ENCODE results near the gene TRPM1.
A peak's percentile ranks its signal among the peaks of the same experiment; 100 is the strongest.

The TRPM1 gene

GRCh38 chr15:31081588-31082250 lies 19.8 kb downstream of the TRPM1 start:
- no peak for DNase-seq

- DNase-seq, result no peak
Measured at GRCh38 chr15:31081056-31081455, 20.5 kb downstream of the TRPM1 start.

GRCh38 chr15:31080591-31081014 lies 20.9 kb downstream of the TRPM1 start:
- peak in 1 of 5 donors; percentile 8 for DNase-seq

- DNase-seq, result no peak
Measured at GRCh38 chr15:31079519-31079918, 22.0 kb downstream of the TRPM1 start.

- no peak for DNase-seq
Measured at GRCh38 chr15:31078471-31078870, 23.1 kb downstream of the TRPM1 start.

GRCh38 chr15:31077941-31078340 lies 23.6 kb downstream of the TRPM1 start:
- DNase-seq, result no peak

- no peak for DNase-seq
Measured at GRCh38 chr15:31077181-31077580, 24.3 kb downstream of the TRPM1 start.

- no peak for DNase-seq
Measured at GRCh38 chr15:31074321-31074720, 27.2 kb downstream of the TRPM1 start.

GRCh38 chr15:31070867-31071266 lies 30.7 kb downstream of the TRPM1 start:
- DNase-seq, result no peak

GRCh38 chr15:31069360-31070000 lies 32.0 kb downstream of the TRPM1 start:
- no peak for DNase-seq

- no peak for DNase-seq
Measured at GRCh38 chr15:31067890-31068603, 33.5 kb downstream of the TRPM1 start.

GRCh38 chr15:31065824-31066223 lies 35.7 kb downstream of the TRPM1 start:
- DNase-seq, result no peak

GRCh38 chr15:31062911-31063310 lies 38.6 kb downstream of the TRPM1 start:
- DNase-seq, result no peak

GRCh38 chr15:31062310-31062847 lies 39.1 kb downstream of the TRPM1 start:
- no peak for DNase-seq

- DNase-seq, result no peak
Measured at GRCh38 chr15:31060429-31061140, 40.9 kb downstream of the TRPM1 start.

GRCh38 chr15:31058236-31058962 lies 43.1 kb downstream of the TRPM1 start:
- no peak for DNase-seq

- DNase-seq, result no peak
Measured at GRCh38 chr15:31051496-31052080, 49.9 kb downstream of the TRPM1 start.

- DNase-seq, result no peak
Measured at GRCh38 chr15:31050953-31051352, 50.6 kb downstream of the TRPM1 start.

GRCh38 chr15:31049682-31050615 lies 51.6 kb downstream of the TRPM1 start:
- no peak for DNase-seq

GRCh38 chr15:31049111-31049510 lies 52.4 kb downstream of the TRPM1 start:
- no peak for DNase-seq

GRCh38 chr15:31047437-31047836 lies 54.1 kb downstream of the TRPM1 start:
- no peak for DNase-seq
